ENCODE measurements around the gene MANBA. TPM values are rescaled to one million over a fixed set of nuclear protein-coding genes. Genes with fewer than 3 reads are reported as not detected.

MANBA gene
- total and polyA plus RNA-seq, 12 donors, result 21.5 to 84.1 (median 53.4) TPM

DNA sequence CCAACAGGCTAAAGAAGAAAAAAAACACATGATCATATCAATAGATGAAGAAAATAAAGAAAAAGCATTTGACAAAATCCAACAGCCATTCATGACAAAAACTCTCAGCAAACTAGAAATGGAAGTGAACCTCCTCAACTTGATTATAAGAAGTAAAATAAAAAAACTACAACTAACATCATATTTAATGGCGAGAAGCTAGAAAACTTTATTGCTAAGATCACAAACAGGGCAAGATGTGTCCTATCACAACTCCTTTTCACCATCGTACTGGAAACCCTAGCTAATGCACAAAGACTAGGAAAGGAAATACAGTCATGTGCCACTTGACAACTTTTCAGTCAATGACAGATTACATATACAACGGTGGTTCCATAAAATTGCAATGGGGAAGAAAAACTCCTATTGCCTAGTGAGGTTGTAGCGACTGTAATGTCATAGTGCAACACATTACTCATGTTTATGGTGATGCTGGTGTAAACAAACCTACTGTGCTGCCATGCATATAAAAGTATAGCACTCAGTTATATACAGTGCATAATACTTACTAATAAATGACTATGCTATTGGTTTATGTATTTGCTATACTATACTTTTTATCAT, 12.1 kb upstream of the MANBA start:
- H3K4me1 ChIP-seq (replicated peaks in 1 of 2), result no peaks in the 10 kb centered on the region
- intact Hi-C loops (cut with DNase I), result loop anchor here in 1 of 2 donors (10.0 kb wide), 1 partner anchor 108 kb away; no protein-coding TSS in a partner anchor
- no peak overlapping the region for H3K4me3 ChIP-seq

DNA sequence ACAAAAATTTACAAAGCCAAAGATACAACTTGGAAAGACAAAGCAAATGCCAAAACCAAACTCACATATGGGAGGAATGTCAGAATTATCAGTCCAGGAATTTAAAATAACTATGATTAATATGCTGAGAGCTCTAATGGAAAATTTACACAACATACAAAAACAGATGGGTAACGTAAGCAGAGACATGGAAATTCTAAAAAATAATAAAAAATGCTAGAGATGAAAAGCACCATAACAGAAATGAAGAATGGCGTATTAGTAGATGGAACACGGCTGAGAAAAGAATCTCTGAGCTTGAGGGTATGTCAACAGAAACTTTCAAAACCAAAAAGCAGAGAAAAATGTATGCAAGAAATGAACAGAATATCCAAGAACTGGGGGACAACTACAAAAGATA, 4.1 kb upstream of the MANBA start:
- DNase-seq, result no peak
- intact Hi-C loops (cut with DNase I), result no loop called here
- TF ChIP-seq, protein P1, sequence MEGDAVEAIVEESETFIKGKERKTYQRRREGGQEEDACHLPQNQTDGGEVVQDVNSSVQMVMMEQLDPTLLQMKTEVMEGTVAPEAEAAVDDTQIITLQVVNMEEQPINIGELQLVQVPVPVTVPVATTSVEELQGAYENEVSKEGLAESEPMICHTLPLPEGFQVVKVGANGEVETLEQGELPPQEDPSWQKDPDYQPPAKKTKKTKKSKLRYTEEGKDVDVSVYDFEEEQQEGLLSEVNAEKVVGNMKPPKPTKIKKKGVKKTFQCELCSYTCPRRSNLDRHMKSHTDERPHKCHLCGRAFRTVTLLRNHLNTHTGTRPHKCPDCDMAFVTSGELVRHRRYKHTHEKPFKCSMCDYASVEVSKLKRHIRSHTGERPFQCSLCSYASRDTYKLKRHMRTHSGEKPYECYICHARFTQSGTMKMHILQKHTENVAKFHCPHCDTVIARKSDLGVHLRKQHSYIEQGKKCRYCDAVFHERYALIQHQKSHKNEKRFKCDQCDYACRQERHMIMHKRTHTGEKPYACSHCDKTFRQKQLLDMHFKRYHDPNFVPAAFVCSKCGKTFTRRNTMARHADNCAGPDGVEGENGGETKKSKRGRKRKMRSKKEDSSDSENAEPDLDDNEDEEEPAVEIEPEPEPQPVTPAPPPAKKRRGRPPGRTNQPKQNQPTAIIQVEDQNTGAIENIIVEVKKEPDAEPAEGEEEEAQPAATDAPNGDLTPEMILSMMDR (IDR thresholded peaks at IDR 0.05), result no peak
- TF ChIP-seq POLR2A (IDR thresholded peaks at IDR 0.05), result no peak
- H3K4me1 ChIP-seq (replicated peaks in 1 of 2), result peaks cover under 1 to 8% of the 10 kb centered on the region in 2 donors
- H3K9me3 ChIP-seq (replicated peaks in 1 of 3), result no peaks in the 10 kb centered on the region
- 86 to 91% (median 88%) methylated on average over 3 of the region's 3 CpGs for WGBS, 4 donors
- H3K36me3 ChIP-seq (replicated peaks in 1 of 2), result no peaks in the 10 kb centered on the region
- H3K27ac ChIP-seq, result no peak overlapping the region
- H3K27me3 ChIP-seq, result no peaks in the 10 kb centered on the region
- H3K4me3 ChIP-seq, result no peak overlapping the region

More for the DNA sequence above, 12.1 kb upstream of the MANBA start:
- TF ChIP-seq, protein P1 (IDR thresholded peaks at IDR 0.05), result no peak
- no peak for TF ChIP-seq POLR2A (IDR thresholded peaks at IDR 0.05)
- Histone ChIP-seq H3K27me3 (no peaks in the 10 kb centered on the region), H3K9me3 (replicated peaks in 1 of 3) (no peaks in the 10 kb centered on the region), H3K36me3 (replicated peaks in 1 of 2) (no peaks in the 10 kb centered on the region), H3K27ac (no peak overlapping the region)
- DNase-seq, result no peak
- 77 to 78% (median 78%) methylated on average over 4 of the region's 4 CpGs for WGBS, 4 donors

- no peaks in the 10 kb centered on the region for H3K36me3 ChIP-seq (replicated peaks in 1 of 2)
- WGBS, 4 donors, result 34 to 52% (median 39%) methylated on average over 14 of the region's 14 CpGs
- peak overlapping the region in 2 of 4 donors; percentile 70 to 95 for H3K4me3 ChIP-seq
- H3K27ac ChIP-seq, result peak overlapping the region in 1 of 5 donors; percentile 72
- H3K27me3 ChIP-seq, result no peaks in the 10 kb centered on the region
- no peaks in the 10 kb centered on the region for H3K9me3 ChIP-seq (replicated peaks in 1 of 3)
- TF ChIP-seq, protein P1 (IDR thresholded peaks at IDR 0.05), result no peak
- TF ChIP-seq POLR2A (IDR thresholded peaks at IDR 0.05), result no peak
- DNase-seq, result no peak
- H3K4me1 ChIP-seq (replicated peaks in 1 of 2), result peaks cover 14 to 28% of the 10 kb centered on the region in 2 donors
- intact Hi-C loops (cut with DNase I), result no loop called here
Measured at GRCh38 chr4:102761906-102762305, 1.1 kb upstream of the MANBA start.

DNA sequence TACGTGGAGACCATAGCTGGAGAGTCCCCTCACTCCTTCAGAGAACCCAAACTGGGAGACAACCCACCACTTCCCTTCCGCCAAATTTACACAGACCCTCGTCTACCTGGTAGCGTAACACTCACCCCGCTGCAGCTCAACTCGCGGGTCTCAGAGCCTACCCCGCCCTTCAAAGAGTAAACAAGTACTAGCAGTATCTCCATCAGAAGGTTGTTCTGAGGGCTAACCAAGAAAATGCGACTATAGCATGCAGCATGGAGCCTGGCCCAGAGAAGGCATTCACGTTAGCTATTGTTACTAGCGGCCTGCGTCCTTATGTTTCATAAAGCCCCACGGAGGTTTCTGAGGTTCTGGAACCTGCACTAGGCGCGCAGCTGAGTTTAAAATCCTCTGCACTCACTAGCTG, 531 bp upstream of the MANBA start:
- H3K27me3 ChIP-seq, result no peaks in the 10 kb centered on the region
- intact Hi-C loops (cut with DNase I), result no loop called here
- H3K4me3 ChIP-seq, result peak overlapping the region; percentile 70 to 99 (median 90)
- no peaks in the 10 kb centered on the region for H3K36me3 ChIP-seq (replicated peaks in 1 of 2)
- WGBS, 4 donors, result 1 to 3% (median 3%) methylated on average over 12 to 15 of the region's 15 CpGs
- H3K4me1 ChIP-seq (replicated peaks in 1 of 2), result peaks cover 15 to 28% of the 10 kb centered on the region in 2 donors
- DNase-seq, result peak in 2 of 7 donors; percentile 18 to 26
- no peaks in the 10 kb centered on the region for H3K9me3 ChIP-seq (replicated peaks in 1 of 3)
- peak overlapping the region; percentile 72 to 89 (median 84) for H3K27ac ChIP-seq
- TF ChIP-seq POLR2A (IDR thresholded peaks at IDR 0.05), result no peak
- TF ChIP-seq, protein P1 (IDR thresholded peaks at IDR 0.05), result no peak

All from adrenal gland (tissue), 12 donors.